Esophagus muscularis mucosa (tissue), 4 donors: ENCODE data around the gene HSPA6.

Source experiments
- EP300 ChIP-seq: sonication (generic); formaldehyde crosslinking; IDR thresholded peaks from one replicate; pipeline ENCODE4 v1.6.1; 2017; ENCODE audit warnings: antibody characterized with exemption
- POLR2AphosphoS5 ChIP-seq, 2 donors: sonication (generic); formaldehyde crosslinking; IDR thresholded peaks; one replicate each; pipeline ENCODE4 v1.6.1; 2017; ENCODE audit warnings: antibody characterized with exemption in 2 of 2
- TF ChIP-seq, protein P1 (sequence below), 3 experiments: fragments of 200-600 bp in 2 of 3; fragments of 450-650 bp in 1 of 3; sonication (generic) in 2 of 3; IDR thresholded peaks; one replicate each; pipeline ENCODE4 v1.5.1; 2017 to 2019; ENCODE audit warnings: antibody characterized with exemption in 3 of 3, mild to moderate bottlenecking in 2 of 3, moderate library complexity in 1 of 3

GRCh38 chr1:161483361-161483760, 41.0 kb upstream of the HSPA6 start:
- TF ChIP-seq EP300, result no peak
- TF ChIP-seq, protein P1, sequence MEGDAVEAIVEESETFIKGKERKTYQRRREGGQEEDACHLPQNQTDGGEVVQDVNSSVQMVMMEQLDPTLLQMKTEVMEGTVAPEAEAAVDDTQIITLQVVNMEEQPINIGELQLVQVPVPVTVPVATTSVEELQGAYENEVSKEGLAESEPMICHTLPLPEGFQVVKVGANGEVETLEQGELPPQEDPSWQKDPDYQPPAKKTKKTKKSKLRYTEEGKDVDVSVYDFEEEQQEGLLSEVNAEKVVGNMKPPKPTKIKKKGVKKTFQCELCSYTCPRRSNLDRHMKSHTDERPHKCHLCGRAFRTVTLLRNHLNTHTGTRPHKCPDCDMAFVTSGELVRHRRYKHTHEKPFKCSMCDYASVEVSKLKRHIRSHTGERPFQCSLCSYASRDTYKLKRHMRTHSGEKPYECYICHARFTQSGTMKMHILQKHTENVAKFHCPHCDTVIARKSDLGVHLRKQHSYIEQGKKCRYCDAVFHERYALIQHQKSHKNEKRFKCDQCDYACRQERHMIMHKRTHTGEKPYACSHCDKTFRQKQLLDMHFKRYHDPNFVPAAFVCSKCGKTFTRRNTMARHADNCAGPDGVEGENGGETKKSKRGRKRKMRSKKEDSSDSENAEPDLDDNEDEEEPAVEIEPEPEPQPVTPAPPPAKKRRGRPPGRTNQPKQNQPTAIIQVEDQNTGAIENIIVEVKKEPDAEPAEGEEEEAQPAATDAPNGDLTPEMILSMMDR (IDR thresholded peaks at IDR 0.05), result no peak
- no peak for TF ChIP-seq POLR2AphosphoS5 (IDR thresholded peaks at IDR 0.05)
